ENCODE measurements around the gene NECTIN1.

Gene NECTIN1

GRCh38 chr11:119619665-119620064, 109.3 kb downstream of the NECTIN1 start:
- Histone ChIP-seq H3K27ac (no peak overlapping the region), H3K4me3 (no peak overlapping the region)
- DNase-seq (ENCODE audit: low spot score): no peak
- TF ChIP-seq CTCF (IDR thresholded peaks at IDR 0.05): no peak

GRCh38 chr11:119618208-119618909, 110.6 kb downstream of the NECTIN1 start:
- Histone ChIP-seq H3K27ac (peak overlapping the region in 1 of 2 donors; percentile 15), H3K4me3 (no peak overlapping the region)
- TF ChIP-seq CTCF (IDR thresholded peaks at IDR 0.05): no peak
- no peak for DNase-seq (ENCODE audit: low spot score)

- TF ChIP-seq CTCF (IDR thresholded peaks at IDR 0.05): no peak
- Histone ChIP-seq H3K27ac (no peak overlapping the region), H3K4me3 (no peak overlapping the region)
- DNase-seq (ENCODE audit: low spot score): no peak
These were observed 111.7 kb downstream of the NECTIN1 start for GRCh38 chr11:119617340-119617713.

- TF ChIP-seq CTCF (IDR thresholded peaks at IDR 0.05): no peak
- DNase-seq (ENCODE audit: low spot score): no peak
- Histone ChIP-seq H3K27ac (no peak overlapping the region), H3K4me3 (no peak overlapping the region)
These were observed 112.2 kb downstream of the NECTIN1 start for GRCh38 chr11:119616586-119617339.

GRCh38 chr11:119615882-119616196, 113.2 kb downstream of the NECTIN1 start:
- no peak for DNase-seq (ENCODE audit: low spot score)
- TF ChIP-seq CTCF (IDR thresholded peaks at IDR 0.05): no peak
- Histone ChIP-seq H3K27ac (peak overlapping the region in 1 of 2 donors; percentile 5), H3K4me3 (no peak overlapping the region)

GRCh38 chr11:119615003-119615881, 113.8 kb downstream of the NECTIN1 start:
- no peak for DNase-seq (ENCODE audit: low spot score)
- TF ChIP-seq CTCF (IDR thresholded peaks at IDR 0.05): no peak
- Histone ChIP-seq H3K27ac (peak overlapping the region in 1 of 2 donors; percentile 7), H3K4me3 (no peak overlapping the region)

Data from coronary artery (tissue), 2 donors.